Panc1 (cell line): ENCODE data around the gene PIGP. TPM values are rescaled to one million over a fixed set of nuclear protein-coding genes. Genes with fewer than 3 reads are reported as not detected.
A peak's percentile ranks its signal among the peaks of the same experiment; 100 is the strongest.

Experiments
- ATAC-seq: fragments of 200-7000 bp; cut with Tn5 transposase; 2 replicates; pipeline ENCODE4 v1.9.1; 2020; ENCODE audit warnings: mild to moderate bottlenecking, moderate library complexity
- Bru-seq: library from RNA; stranded (reverse); fragments of 400-500 nt; gene quantifications from one replicate; lab custom pipeline; 2021; lab: Mats Ljungman, UMichigan
- BruChase-seq, 2 experiments: library from RNA; stranded (reverse); fragments of 400-500 nt; gene quantifications; one replicate each; lab custom pipeline; 2021; lab: Mats Ljungman, UMichigan
- BruUV-seq: library from RNA; stranded (reverse); fragments of 400-500 nt; replicated peaks from 2 replicates; lab custom pipeline; 2021; lab: Mats Ljungman, UMichigan
- CTCF ChIA-PET: fragments of 300-600 bp; sonication (Branson Sonifier 250); formaldehyde crosslinking; loops from one replicate; lab custom pipeline; 2022; ENCODE audit warnings: antibody characterized with exemption; lab: Charles Lee
- POLR2A ChIA-PET: fragments of 300-600 bp; sonication (Branson Sonifier 250); formaldehyde crosslinking; loops from one replicate; lab custom pipeline; 2022; ENCODE audit warnings: antibody characterized with exemption; lab: Charles Lee
- DNase-seq: peaks from one replicate; pipeline ENCODE4 v3.0.0-alpha.2; 2010; ENCODE audit warnings: low read depth, low spot score
- H3K27ac ChIP-seq: 2 replicates; pipeline ENCODE4 v1.5.1; 2011; ENCODE audit warnings: mild to moderate bottlenecking, low read length, inconsistent platforms
- H3K27me3 ChIP-seq: fragments of 200-500 bp; sonication (Bioruptor generic); 2 replicates; pipeline ENCODE4 v1.6.0; 2014; ENCODE audit warnings: low read length, inconsistent platforms; ENCODE audit not compliant: control insufficient read depth, insufficient read depth
- H3K36me3 ChIP-seq: fragments of 200-500 bp; sonication (Bioruptor generic); 2 replicates; pipeline ENCODE4 v1.5.1; 2014; ENCODE audit warnings: inconsistent platforms, mild to moderate bottlenecking, low read length, moderate library complexity; ENCODE audit not compliant: control insufficient read depth, insufficient read depth
- H3K4me1 ChIP-seq: 2 replicates; pipeline ENCODE4 v1.5.1; 2011; ENCODE audit warnings: inconsistent platforms, mild to moderate bottlenecking, low read length, moderate library complexity; ENCODE audit not compliant: control insufficient read depth, insufficient read depth
- H3K4me3 ChIP-seq, 2 experiments: 2 replicates each; pipeline ENCODE4 v1.5.1; 2011 to 2012; ENCODE audit warnings: low read depth in 2 of 2, low read length in 2 of 2, mild to moderate bottlenecking in 2 of 2, inconsistent platforms in 1 of 2, moderate library complexity in 1 of 2
- H3K9me3 ChIP-seq: fragments of 200-500 bp; sonication (Bioruptor generic); 2 replicates; pipeline ENCODE4 v1.5.1; 2014; ENCODE audit warnings: low read depth, mild to moderate bottlenecking, inconsistent platforms, low read length, moderate library complexity; ENCODE audit not compliant: control insufficient read depth, insufficient read depth
- POLR2AphosphoS5 ChIP-seq: IDR thresholded peaks from 2 replicates; pipeline ENCODE4 v1.6.1; 2012; ENCODE audit warnings: mild to moderate bottlenecking, low read depth, low read length, moderate library complexity
- SIN3A ChIP-seq: IDR thresholded peaks from 2 replicates; pipeline ENCODE4 v1.6.1; 2012; ENCODE audit warnings: low read depth, mild to moderate bottlenecking, low read length, moderate library complexity, borderline replicate concordance; ENCODE audit not compliant: insufficient read depth
- TCF7L2 ChIP-seq: IDR thresholded peaks from 2 replicates; pipeline ENCODE4 v1.6.1; 2011; ENCODE audit warnings: mild to moderate bottlenecking, low read depth, low read length, inconsistent platforms
- in situ Hi-C: cut with HindIII; loops from 2 replicates; pipeline ENCODE4 v1.10.0; 2016; ENCODE audit warnings: low sequenced_read_pairs, low pct_unique_long_range_greater_than_20kb
- intact Hi-C: fragments of 100-400 bp; cut with micrococcal nuclease; formaldehyde crosslinking; loops from one replicate; pipeline ENCODE4 v1.10.0; 2022; ENCODE audit not compliant: unreplicated experiment
- long read RNA-seq: library from polyadenylated mRNA; unstranded; transcript quantifications from one replicate; pipeline ENCODE4 v2.0.0, GENCODE V29; 2021; ENCODE audit not compliant: unreplicated experiment
- polyA plus RNA-seq: library from polyadenylated mRNA; unstranded; fragments of >200 nt; gene quantifications from one replicate; pipeline ENCODE4 v1.2.1, GENCODE V29; 2012; ENCODE audit warnings: missing spikeins; ENCODE audit not compliant: insufficient read length
- total RNA-seq: library from RNA; stranded (reverse); gene quantifications from one replicate; pipeline ENCODE4 v1.2.1, GENCODE V29; 2021; ENCODE audit not compliant: unreplicated experiment
- TF ChIP-seq, protein P1 (sequence below): fragments of 450-650 bp; IDR thresholded peaks from 2 replicates; pipeline ENCODE4 v1.5.1; 2017; ENCODE audit warnings: mild to moderate bottlenecking
- TF ChIP-seq, protein P2 (sequence below), 2 experiments: IDR thresholded peaks; 2 replicates each; pipeline ENCODE4 v1.6.1; 2011 to 2012; ENCODE audit warnings: low read depth in 2 of 2, control low read depth in 1 of 2, low read length in 1 of 2, mild to moderate bottlenecking in 1 of 2, moderate library complexity in 1 of 2; ENCODE audit not compliant: insufficient read depth in 1 of 2

Gene PIGP
- total RNA-seq: 16.1 TPM
- 7.9 TPM for polyA plus RNA-seq
- Bru-seq, nascent RNA: percentile 64 among the genes with signal in this experiment
- percentile 60 among the genes with signal in this experiment for BruChase-seq, experiment 1, labeled RNA remaining after a 2-hour chase
- percentile 62 among the genes with signal in this experiment for BruChase-seq, experiment 2, labeled RNA remaining after a 6-hour chase
- long read RNA-seq, full-length matches to known transcripts: 10 of 15 reads
- long read RNA-seq, partial matches to known transcripts: 3 of 15 reads
- long read RNA-seq, other reads (novel, unspliced or antisense): 2 of 15 reads

DNA sequence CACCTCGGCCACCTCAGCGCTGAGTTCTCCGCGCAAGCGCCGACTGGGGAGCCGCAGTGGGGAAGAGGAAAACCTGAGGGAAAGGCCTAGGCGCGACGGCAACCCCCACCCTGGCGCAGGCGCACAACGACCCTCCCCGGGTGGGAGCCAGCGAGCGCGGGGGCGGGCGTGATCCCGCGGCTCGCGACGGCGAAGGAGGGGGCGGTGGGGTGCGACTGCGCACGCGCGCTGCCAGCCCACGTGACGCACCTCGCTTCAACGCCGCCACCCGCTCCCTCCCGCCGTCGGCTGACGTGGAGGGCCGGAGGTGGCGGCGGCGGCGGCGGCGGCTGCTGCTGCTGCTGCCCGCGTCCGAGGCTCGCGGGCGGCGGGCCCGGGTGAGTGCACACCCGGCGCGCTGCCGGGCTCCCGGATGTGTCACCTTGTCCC is at the start of gene PIGP, which contains the start of gene TTC3:
TSS of gene PIGP (minus strand) at position 84 of the 429 bp plus-strand sequence. CDS start 556 bp downstream, outside the sequence.
TSS of gene TTC3 (plus strand) at position 267 of the 429 bp plus-strand sequence. CDS start 14,004 bp downstream, outside the sequence.
- POLR2A ChIA-PET: no interaction called here
- no TSS peak for BruUV-seq
- intact Hi-C loops: loop anchor here (10.0 kb wide), 1 partner anchor 58 kb away; no protein-coding TSS in a partner anchor

DNA sequence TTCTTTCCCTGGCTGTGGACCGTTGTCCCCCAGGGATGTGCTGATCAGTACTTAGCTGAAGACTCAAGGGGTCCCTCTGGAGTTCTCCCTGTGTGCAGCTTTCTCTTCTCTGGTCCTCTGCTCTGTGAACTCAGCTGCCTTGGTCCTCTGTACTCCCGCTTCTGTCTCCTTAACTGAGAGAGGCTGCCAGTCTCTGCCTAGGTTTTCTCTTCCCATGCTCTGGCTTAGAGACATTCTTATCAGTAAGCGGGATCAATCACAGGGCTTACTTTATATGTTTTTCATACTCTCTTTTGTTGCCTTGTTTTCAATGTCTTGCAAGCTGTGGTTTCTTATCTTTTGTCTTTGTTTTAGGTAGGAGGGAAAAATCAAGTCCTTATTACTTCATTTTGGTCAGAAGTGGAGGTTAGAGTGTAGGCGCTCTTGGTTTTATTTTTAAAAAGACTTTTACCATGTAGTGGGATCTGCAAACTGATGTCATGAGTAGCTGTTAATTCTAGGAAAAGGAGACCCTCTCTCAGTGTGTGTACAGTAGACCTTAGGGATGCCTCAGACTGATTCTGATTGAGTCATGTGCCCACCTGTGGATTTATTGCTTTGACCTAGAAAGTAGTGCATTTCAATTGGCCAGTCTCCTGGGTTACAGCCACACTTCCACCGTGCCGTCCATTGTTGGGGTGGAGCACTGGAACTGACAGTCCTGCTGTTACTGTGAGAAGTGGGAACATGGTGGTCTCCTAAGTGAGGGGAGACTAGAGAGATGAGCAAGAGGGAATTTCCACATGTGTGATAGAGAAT is 46.7 kb upstream of the PIGP start:
- Histone ChIP-seq H3K4me1 (no peaks in the 10 kb centered on the region), H3K4me3 (no peak overlapping the region), H3K27me3 (no peaks in the 10 kb centered on the region), H3K27ac (no peak overlapping the region), H3K36me3 (no peaks in the 10 kb centered on the region), H3K9me3 (no peaks in the 10 kb centered on the region)
- DNase-seq (no peak), ATAC-seq (no peak)
- no peak for TF ChIP-seq SIN3A
- TF ChIP-seq, protein P1, sequence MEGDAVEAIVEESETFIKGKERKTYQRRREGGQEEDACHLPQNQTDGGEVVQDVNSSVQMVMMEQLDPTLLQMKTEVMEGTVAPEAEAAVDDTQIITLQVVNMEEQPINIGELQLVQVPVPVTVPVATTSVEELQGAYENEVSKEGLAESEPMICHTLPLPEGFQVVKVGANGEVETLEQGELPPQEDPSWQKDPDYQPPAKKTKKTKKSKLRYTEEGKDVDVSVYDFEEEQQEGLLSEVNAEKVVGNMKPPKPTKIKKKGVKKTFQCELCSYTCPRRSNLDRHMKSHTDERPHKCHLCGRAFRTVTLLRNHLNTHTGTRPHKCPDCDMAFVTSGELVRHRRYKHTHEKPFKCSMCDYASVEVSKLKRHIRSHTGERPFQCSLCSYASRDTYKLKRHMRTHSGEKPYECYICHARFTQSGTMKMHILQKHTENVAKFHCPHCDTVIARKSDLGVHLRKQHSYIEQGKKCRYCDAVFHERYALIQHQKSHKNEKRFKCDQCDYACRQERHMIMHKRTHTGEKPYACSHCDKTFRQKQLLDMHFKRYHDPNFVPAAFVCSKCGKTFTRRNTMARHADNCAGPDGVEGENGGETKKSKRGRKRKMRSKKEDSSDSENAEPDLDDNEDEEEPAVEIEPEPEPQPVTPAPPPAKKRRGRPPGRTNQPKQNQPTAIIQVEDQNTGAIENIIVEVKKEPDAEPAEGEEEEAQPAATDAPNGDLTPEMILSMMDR: 0 out of 2 replicates have a peak, but pooled peaks have one; percentile 14
- ChIA-PET POLR2A (no interaction called here), CTCF (no interaction called here)
- in situ Hi-C loops (no loop called here), intact Hi-C loops (no loop called here)
- BruUV-seq: no TSS peak

More for the DNA sequence above, at the start of gene PIGP, which contains the start of gene TTC3:
- Histone ChIP-seq H3K27me3 (no peaks in the 10 kb centered on the region), H3K36me3 (no peaks in the 10 kb centered on the region; the same call in 1 of the 2 replicates), H3K4me1 (peaks cover 12% of the 10 kb centered on the region; the same call in 1 of the 2 replicates), H3K9me3 (no peaks in the 10 kb centered on the region), H3K4me3 (peak within 1 kb of the TSS; percentile 82 to 89), H3K27ac (peak within 1 kb of the TSS; percentile 97)
- CTCF ChIA-PET: no interaction called here
- in situ Hi-C loops: no loop called here
- TF ChIP-seq SIN3A (0 out of 2 replicates have a peak, but pooled peaks have one; percentile 40), POLR2AphosphoS5 (peak; percentile 53; the same call in 1 of the 2 replicates), TCF7L2 (no peak)
- TF ChIP-seq, protein P2, sequence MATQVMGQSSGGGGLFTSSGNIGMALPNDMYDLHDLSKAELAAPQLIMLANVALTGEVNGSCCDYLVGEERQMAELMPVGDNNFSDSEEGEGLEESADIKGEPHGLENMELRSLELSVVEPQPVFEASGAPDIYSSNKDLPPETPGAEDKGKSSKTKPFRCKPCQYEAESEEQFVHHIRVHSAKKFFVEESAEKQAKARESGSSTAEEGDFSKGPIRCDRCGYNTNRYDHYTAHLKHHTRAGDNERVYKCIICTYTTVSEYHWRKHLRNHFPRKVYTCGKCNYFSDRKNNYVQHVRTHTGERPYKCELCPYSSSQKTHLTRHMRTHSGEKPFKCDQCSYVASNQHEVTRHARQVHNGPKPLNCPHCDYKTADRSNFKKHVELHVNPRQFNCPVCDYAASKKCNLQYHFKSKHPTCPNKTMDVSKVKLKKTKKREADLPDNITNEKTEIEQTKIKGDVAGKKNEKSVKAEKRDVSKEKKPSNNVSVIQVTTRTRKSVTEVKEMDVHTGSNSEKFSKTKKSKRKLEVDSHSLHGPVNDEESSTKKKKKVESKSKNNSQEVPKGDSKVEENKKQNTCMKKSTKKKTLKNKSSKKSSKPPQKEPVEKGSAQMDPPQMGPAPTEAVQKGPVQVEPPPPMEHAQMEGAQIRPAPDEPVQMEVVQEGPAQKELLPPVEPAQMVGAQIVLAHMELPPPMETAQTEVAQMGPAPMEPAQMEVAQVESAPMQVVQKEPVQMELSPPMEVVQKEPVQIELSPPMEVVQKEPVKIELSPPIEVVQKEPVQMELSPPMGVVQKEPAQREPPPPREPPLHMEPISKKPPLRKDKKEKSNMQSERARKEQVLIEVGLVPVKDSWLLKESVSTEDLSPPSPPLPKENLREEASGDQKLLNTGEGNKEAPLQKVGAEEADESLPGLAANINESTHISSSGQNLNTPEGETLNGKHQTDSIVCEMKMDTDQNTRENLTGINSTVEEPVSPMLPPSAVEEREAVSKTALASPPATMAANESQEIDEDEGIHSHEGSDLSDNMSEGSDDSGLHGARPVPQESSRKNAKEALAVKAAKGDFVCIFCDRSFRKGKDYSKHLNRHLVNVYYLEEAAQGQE (IDR thresholded peaks at IDR 0.05; ENCODE audit: insufficient read depth in 1 of 2, low read depth in 2 of 2, low read length in 1 of 2): no peak
- TF ChIP-seq, protein P1: no peak
- ATAC-seq (peak; percentile 86), DNase-seq (no peak)
